GM19324 (cell line): ENCODE results near the gene CDKN3.
"Not testable (repeated sequence)": the region's sequence is repeated elsewhere in the genome, so short reads cannot be mapped to it uniquely, and the experiment has no call there.

ENCODE experiments used
- ATAC-seq: cut with Tn5 transposase; IDR thresholded peaks from one replicate; pipeline ENCODE4 v1.9.1; 2021; ENCODE audit warnings: mild to moderate bottlenecking, moderate library complexity; ENCODE audit not compliant: unreplicated experiment, low FRiP score

Gene CDKN3

DNA sequence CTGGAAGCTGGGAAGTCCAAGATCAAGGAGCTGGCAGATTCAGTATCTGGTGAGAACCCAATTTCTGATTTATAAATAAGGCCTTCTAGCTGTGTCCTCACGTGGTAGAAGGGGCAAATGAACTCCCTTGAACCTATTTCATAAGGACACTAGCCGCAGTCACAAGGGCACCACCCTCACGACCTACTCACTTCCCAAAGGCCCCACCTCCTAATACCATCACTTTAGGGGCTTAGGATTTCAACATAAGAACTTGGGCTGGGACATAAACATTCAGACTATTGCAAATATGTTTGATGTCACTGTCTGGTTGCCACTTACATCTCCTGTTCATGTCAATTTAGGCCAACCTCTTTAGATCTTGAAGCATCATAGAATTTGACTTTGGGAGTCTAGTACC lies 55.2 kb downstream of the CDKN3 start:
- ATAC-seq, result no peak

DNA sequence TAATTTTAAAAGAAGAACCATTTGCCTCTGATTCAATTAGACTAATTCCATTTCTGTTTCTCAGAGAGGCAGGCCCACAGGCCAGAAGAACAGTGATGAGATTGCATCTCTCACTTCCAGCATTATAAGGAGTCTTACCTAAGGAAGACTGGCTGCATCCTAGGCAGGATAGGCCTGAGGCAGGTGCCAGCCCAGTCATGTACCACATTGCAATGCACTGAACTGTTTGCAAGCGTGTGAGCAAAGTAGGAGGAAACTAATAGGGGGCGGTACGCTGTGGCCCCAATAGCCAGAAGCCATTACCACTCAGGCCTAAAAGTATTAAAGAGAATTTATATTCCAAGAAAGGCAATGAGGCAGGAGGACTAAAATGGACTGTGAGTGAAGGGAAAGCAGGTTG lies 56.4 kb downstream of the CDKN3 start:
- ATAC-seq, result no peak

GRCh38 chr14:54453990-54454389 lies 57.2 kb downstream of the CDKN3 start:
- ATAC-seq, result not testable (repeated sequence)

DNA sequence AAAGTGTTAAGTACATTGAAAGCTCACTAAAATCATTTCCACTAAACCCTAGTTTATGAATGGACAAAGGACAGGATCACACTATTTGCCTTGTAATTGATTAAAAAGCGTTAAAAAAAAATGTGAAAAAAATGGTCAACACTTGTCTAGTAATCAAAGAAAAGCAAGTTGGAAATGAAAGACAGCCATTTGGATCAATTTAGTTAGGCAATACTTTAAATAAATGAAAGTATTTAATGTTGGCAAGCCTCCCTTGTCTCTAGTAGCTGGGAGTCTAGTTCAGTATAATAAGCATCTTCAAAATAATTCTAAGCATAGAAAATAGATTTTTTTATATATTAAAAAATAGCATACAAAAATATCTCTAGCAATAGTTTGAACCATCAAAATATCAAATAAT lies 58.6 kb downstream of the CDKN3 start:
- no peak for ATAC-seq

DNA sequence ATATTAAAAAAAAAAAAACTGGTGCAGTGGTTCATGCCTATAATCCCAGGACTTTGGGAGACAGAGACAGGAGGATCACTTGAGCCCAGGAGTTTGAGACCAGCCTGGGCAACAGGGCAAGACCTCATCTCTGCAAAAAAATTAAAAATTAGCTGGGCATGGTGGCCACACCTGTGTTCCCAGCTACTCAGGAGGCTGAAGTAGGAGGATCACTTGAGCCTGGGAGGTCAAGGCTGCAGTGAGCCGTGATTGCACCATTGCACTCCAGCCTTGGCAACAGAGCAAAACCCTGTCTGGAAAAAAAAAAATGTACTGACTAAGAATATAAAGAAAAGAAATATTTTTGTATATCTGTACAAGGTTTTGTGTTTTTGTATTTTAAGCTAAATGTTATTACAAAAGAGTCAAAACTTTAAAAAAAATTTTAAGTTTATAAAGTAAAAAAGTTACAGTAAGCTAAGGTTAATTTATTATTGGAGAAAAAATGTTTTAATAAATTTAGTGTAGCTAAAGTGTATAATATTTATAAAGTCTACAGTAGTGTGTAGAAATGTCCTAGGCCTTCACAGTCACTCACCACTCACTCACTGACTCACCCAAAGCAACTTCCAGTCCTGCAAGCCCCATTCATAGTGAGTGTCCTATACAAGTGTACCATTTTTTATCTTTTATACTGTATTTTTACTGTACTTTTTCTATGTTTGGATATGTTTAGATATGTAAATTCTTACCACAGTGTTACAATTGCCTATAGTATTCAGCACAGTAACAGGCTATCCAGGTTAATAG lies 60.2 kb downstream of the CDKN3 start:
- not testable (repeated sequence) for ATAC-seq

DNA sequence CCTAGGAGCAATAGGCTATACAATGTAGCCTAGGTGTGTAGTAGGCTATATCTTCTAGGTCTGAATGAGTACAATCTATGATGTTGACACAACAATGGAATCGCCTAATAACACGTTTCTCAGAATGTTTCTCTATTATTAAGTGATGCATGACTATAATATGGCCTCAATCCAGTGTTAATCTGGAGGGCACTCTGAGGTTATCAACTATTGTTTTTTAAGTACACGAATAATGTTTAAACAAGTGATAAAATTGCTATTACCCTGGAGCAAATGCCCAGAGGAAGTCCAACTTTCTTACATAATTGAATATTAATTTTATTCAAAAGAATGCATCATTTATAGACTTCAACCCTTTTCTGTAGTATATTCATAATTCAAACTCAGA lies 60.8 kb downstream of the CDKN3 start:
- ATAC-seq, result no peak

DNA sequence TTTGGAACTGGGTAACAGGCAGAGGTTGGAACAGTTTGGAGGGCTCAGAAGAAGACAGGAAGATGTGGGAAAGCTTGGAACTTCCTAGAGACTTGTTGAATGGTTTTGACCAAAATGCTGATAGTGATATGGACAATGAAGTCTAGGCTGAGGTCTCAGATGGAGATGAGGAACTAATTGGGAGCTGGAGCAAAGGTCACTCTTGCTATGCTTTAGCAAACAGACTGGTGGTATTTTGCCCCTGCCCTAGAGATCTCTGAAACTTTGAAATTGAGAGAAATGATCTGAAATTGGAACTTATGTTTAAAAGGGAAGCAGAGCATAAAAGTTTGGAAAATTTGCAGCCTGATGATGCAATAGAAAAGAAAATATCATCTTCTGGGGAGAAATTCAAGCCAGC lies 61.7 kb downstream of the CDKN3 start:
- not testable (repeated sequence) for ATAC-seq

DNA sequence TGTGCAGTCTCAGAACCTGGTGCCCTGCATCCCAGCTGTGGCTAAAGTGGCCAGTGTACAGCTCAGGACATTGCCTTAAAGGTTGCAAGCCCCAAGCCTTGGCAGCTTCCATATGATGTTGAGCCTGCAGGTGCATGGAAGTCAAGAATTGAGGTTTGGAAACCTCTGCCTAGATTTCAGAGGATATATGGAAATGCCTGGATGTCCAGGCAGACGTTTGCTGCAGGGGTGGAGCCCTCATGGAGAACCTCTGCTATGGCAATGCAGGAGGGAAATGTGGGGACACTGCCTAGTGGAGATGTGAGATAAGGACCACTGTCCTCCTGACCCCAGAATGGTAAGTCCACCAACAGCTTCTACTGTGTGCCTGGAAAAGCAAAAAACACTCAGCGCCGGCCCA lies 62.3 kb downstream of the CDKN3 start:
- no peak for ATAC-seq

GRCh38 chr14:54462048-54462447 lies 65.2 kb downstream of the CDKN3 start:
- no peak for ATAC-seq

- ATAC-seq, result no peak
These were observed 68.8 kb downstream of the CDKN3 start for GRCh38 chr14:54465654-54466053.

DNA sequence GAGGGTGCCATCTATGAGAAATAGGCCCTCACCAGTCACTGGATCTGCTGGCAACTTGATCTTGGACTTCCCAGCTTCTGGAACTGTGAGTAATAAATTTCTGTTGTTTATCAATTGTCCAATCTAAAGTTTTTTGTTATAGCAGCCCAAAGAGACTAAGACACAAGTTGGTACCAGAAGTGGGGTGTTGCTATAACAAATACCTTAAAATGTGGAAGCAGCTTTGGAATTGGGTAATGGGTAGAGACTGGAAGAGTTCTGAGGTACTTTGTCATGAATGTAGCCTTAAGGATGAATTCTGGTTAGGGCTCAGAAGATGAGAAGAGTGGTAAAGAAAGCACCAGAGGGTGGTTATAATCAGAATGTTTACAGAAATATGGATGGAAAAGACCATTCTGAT lies 70.5 kb downstream of the CDKN3 start:
- ATAC-seq, result no peak
